OCI-LY1 (cell line): ENCODE measurements around the gene BRCA2.

Source experiments
- H2AFZ ChIP-seq: fragments of 200-600 bp; sonication (generic), shearing (Covaris generic); 2 replicates; pipeline ENCODE4 v1.6.0; 2014; ENCODE audit warnings: antibody characterized with exemption, mild to moderate bottlenecking, low read length
- H3F3A ChIP-seq: fragments of 200-600 bp; sonication (generic), shearing (Covaris generic); 2 replicates; pipeline ENCODE4 v1.6.0; 2014; ENCODE audit warnings: mild to moderate bottlenecking, antibody characterized with exemption, low read length, moderate library complexity; ENCODE audit not compliant: insufficient read depth
- H3K27ac ChIP-seq: fragments of 200-600 bp; sonication (generic); 2 replicates; pipeline ENCODE4 v1.5.1; 2014; ENCODE audit warnings: low read length, mixed run types, mild to moderate bottlenecking, low read depth; ENCODE audit not compliant: poor library complexity, severe bottlenecking
- H3K27me3 ChIP-seq: fragments of 200-600 bp; sonication (generic); 2 replicates; pipeline ENCODE4 v1.6.0; 2014; ENCODE audit warnings: antibody characterized with exemption, mild to moderate bottlenecking, low read length, moderate library complexity; ENCODE audit not compliant: insufficient read depth
- H3K36me3 ChIP-seq: fragments of 200-600 bp; sonication (generic); 2 replicates; pipeline ENCODE4 v1.6.1; 2014; ENCODE audit warnings: mild to moderate bottlenecking, antibody characterized with exemption, low read length, moderate library complexity, mixed read lengths; ENCODE audit not compliant: insufficient read depth
- H3K4me1 ChIP-seq: fragments of 200-600 bp; sonication (generic); 2 replicates; pipeline ENCODE4 v1.5.1; 2014; ENCODE audit warnings: mild to moderate bottlenecking, low read length, moderate library complexity; ENCODE audit not compliant: insufficient read depth, severe bottlenecking
- H3K4me2 ChIP-seq: fragments of 200-600 bp; sonication (generic), shearing (Covaris generic); 2 replicates; pipeline ENCODE4 v1.6.1; 2014; ENCODE audit warnings: low read length
- H3K4me3 ChIP-seq: fragments of 200-600 bp; sonication (generic); 2 replicates; pipeline ENCODE4 v1.5.1; 2014; ENCODE audit warnings: low read length, low read depth, mild to moderate bottlenecking, mixed read lengths; ENCODE audit not compliant: poor library complexity, severe bottlenecking
- H3K79me2 ChIP-seq: fragments of 200-600 bp; shearing (Covaris generic); 2 replicates; pipeline ENCODE4 v1.6.1; 2016; ENCODE audit warnings: mixed run types, low read length, mixed read lengths; ENCODE audit not compliant: insufficient read depth
- H3K9ac ChIP-seq: fragments of 200-600 bp; sonication (generic), shearing (Covaris generic); 2 replicates; pipeline ENCODE4 v1.6.1; 2014; ENCODE audit warnings: mild to moderate bottlenecking, low read length, mixed read lengths
- H3K9me2 ChIP-seq: fragments of 200-600 bp; sonication (generic), shearing (Covaris generic); 2 replicates; pipeline ENCODE4 v1.6.1; 2014; ENCODE audit warnings: low read depth, mild to moderate bottlenecking, low read length, mixed read lengths
- H3K9me3 ChIP-seq: fragments of 200-600 bp; shearing (Covaris generic); 2 replicates; pipeline ENCODE4 v1.6.1; 2014; ENCODE audit warnings: low read length, mixed read lengths
- H4K20me1 ChIP-seq: fragments of 200-600 bp; sonication (generic), shearing (Covaris generic); 2 replicates; pipeline ENCODE4 v1.6.0; 2016; ENCODE audit warnings: mild to moderate bottlenecking, low read length; ENCODE audit not compliant: insufficient read depth
- CTCF ChIP-seq: fragments of 200-600 bp; sonication (generic), shearing (Covaris generic); IDR thresholded peaks from 2 replicates; pipeline ENCODE4 v1.5.1; 2017; ENCODE audit warnings: mild to moderate bottlenecking, antibody characterized with exemption, low read length, moderate library complexity, mixed read lengths
- EZH2 ChIP-seq: fragments of 200-600 bp; sonication (generic), shearing (Covaris generic); IDR thresholded peaks from 2 replicates; pipeline ENCODE4 v1.8.0; 2017; ENCODE audit warnings: borderline replicate concordance, mixed run types, mild to moderate bottlenecking, antibody characterized with exemption, low read length, moderate library complexity, mixed read lengths

BRCA2 gene

GRCh38 chr13:32390484-32390883 is 75.2 kb downstream of the BRCA2 start:
- Histone ChIP-seq H3K36me3 (peaks cover 6% of the 10 kb centered on the region; the same call in 1 of the 2 replicates), H3K4me2 (no peak overlapping the region), H3K9me2 (no peaks in the 10 kb centered on the region), H3K27ac (no peak overlapping the region), H3K9ac (no peak overlapping the region), H3K4me3 (no peak overlapping the region), H3K9me3 (no peaks in the 10 kb centered on the region), H3K79me2 (no peaks in the 10 kb centered on the region), H3F3A (no peaks in the 10 kb centered on the region), H3K4me1 (no peaks in the 10 kb centered on the region), H4K20me1 (no peaks in the 10 kb centered on the region), H3K27me3 (no peaks in the 10 kb centered on the region), H2AFZ (no peak overlapping the region)
- TF ChIP-seq CTCF, result no peak

GRCh38 chr13:32391101-32391619 is 75.9 kb downstream of the BRCA2 start:
- Histone ChIP-seq H3K4me1 (no peaks in the 10 kb centered on the region), H3F3A (no peaks in the 10 kb centered on the region), H3K36me3 (peaks cover 8% of the 10 kb centered on the region; the same call in 1 of the 2 replicates), H3K27ac (no peak overlapping the region), H3K9me2 (no peaks in the 10 kb centered on the region), H3K9ac (no peak overlapping the region), H4K20me1 (no peaks in the 10 kb centered on the region), H3K4me3 (no peak overlapping the region), H3K27me3 (no peaks in the 10 kb centered on the region), H3K4me2 (no peak overlapping the region), H2AFZ (no peak overlapping the region), H3K9me3 (no peaks in the 10 kb centered on the region), H3K79me2 (no peaks in the 10 kb centered on the region)
- TF ChIP-seq EZH2, result no peak
- TF ChIP-seq CTCF, result no peak

GRCh38 chr13:32403108-32403507 is 87.8 kb downstream of the BRCA2 start:
- peaks cover 36% of the 10 kb centered on the region for H3K36me3 ChIP-seq
- H3K9ac ChIP-seq, result no peak overlapping the region
- H3K27me3 ChIP-seq, result no peaks in the 10 kb centered on the region
- H3K27ac ChIP-seq, result no peak overlapping the region
- H3K4me3 ChIP-seq, result no peak overlapping the region
- H3K4me1 ChIP-seq, result peaks cover 2% of the 10 kb centered on the region
- no peaks in the 10 kb centered on the region for H4K20me1 ChIP-seq
- no peak overlapping the region for H2AFZ ChIP-seq
- TF ChIP-seq EZH2 (no peak), CTCF (no peak)
- no peaks in the 10 kb centered on the region for H3F3A ChIP-seq
- H3K79me2 ChIP-seq, result no peaks in the 10 kb centered on the region
- H3K4me2 ChIP-seq, result no peak overlapping the region
- H3K9me3 ChIP-seq, result no peaks in the 10 kb centered on the region
- H3K9me2 ChIP-seq, result no peaks in the 10 kb centered on the region
